Measurements from ENCODE around the gene SP2.

Gene SP2

GRCh38 chr17:47895856-47896671 is at the start of gene SP2:
TSS of gene SP2 (plus strand) at chr17:47896236. CDS start at chr17:47896287, 51 bp downstream.
- DNase-seq, result peak; percentile 100

- no peak for DNase-seq
Measured at GRCh38 chr17:47846716-47847340, 49.2 kb upstream of the SP2 start.

- DNase-seq, result peak in 1 of 2 donors; percentile 27
Measured at GRCh38 chr17:47847341-47848197, 48.5 kb upstream of the SP2 start.

GRCh38 chr17:47848198-47848513 is 47.9 kb upstream of the SP2 start:
- no peak for DNase-seq

- DNase-seq, result no peak
Measured at GRCh38 chr17:47850373-47850691, 45.7 kb upstream of the SP2 start.

GRCh38 chr17:47850692-47851573 is 45.1 kb upstream of the SP2 start, which contains the start of gene SP6:
TSS of gene SP6 (minus strand) at chr17:47851163. CDS start at chr17:47848429, 2,734 bp downstream.
- DNase-seq, result peak; percentile 55 to 59

- no peak for DNase-seq
Measured at GRCh38 chr17:47851764-47852112, 44.3 kb upstream of the SP2 start.

- no peak for DNase-seq
Measured at GRCh38 chr17:47852113-47852949, 43.7 kb upstream of the SP2 start.

GRCh38 chr17:47853616-47854015 is 42.4 kb upstream of the SP2 start:
- no peak for DNase-seq

- DNase-seq, result no peak
Measured at GRCh38 chr17:47855737-47856136, 40.3 kb upstream of the SP2 start.

- DNase-seq, result no peak
Measured at GRCh38 chr17:47856830-47857229, 39.2 kb upstream of the SP2 start.

- no peak for DNase-seq
Measured at GRCh38 chr17:47857551-47858455, 38.2 kb upstream of the SP2 start.

GRCh38 chr17:47860386-47860785 is 35.6 kb upstream of the SP2 start:
- DNase-seq, result no peak

- no peak for DNase-seq
Measured at GRCh38 chr17:47862621-47863440, 33.2 kb upstream of the SP2 start.

- DNase-seq, result no peak
Measured at GRCh38 chr17:47864791-47865216, 31.2 kb upstream of the SP2 start.

GRCh38 chr17:47866941-47867340 is 29.1 kb upstream of the SP2 start:
- no peak for DNase-seq

- no peak for DNase-seq
Measured at GRCh38 chr17:47867813-47868533, 28.1 kb upstream of the SP2 start.

- DNase-seq, result no peak
Measured at GRCh38 chr17:47869114-47869513, 26.9 kb upstream of the SP2 start.

- DNase-seq, result no peak
Measured at GRCh38 chr17:47870056-47870455, 26.0 kb upstream of the SP2 start.
